Ectodermal cell (in vitro differentiated cells): ENCODE measurements around the gene HHATL.

ENCODE experiments used
- H3K27ac ChIP-seq: 2 replicates; pipeline ENCODE4 v1.7.0; 2013; ENCODE audit warnings: mild to moderate bottlenecking, low read depth, low read length; ENCODE audit not compliant: insufficient read depth, poor library complexity, severe bottlenecking
- H3K27me3 ChIP-seq: 2 replicates; pipeline ENCODE4 v1.7.0; 2013; ENCODE audit warnings: mild to moderate bottlenecking, low read length; ENCODE audit not compliant: insufficient read depth, control insufficient read depth, poor library complexity, severe bottlenecking
- H3K36me3 ChIP-seq: one replicate; pipeline ENCODE4 v1.7.0; 2013; ENCODE audit warnings: low read length; ENCODE audit not compliant: control insufficient read depth, insufficient read depth
- H3K4me1 ChIP-seq: one replicate; pipeline ENCODE4 v1.7.0; 2013; ENCODE audit warnings: low read length; ENCODE audit not compliant: control insufficient read depth, insufficient read depth
- H3K4me3 ChIP-seq: 2 replicates; pipeline ENCODE4 v1.7.0; 2013; ENCODE audit warnings: low read depth, low read length, control low read depth; ENCODE audit not compliant: insufficient read depth
- H3K9me3 ChIP-seq: 2 replicates; pipeline ENCODE4 v1.7.0; 2013; ENCODE audit warnings: mild to moderate bottlenecking, low read length, moderate library complexity; ENCODE audit not compliant: control insufficient read depth
- WGBS, 2 experiments: methylation state at CpG; one replicate each; pipeline ENCODE4 v1.1.7; 2013; ENCODE audit warnings: missing lambda C conversion rate in 2 of 2; 5-methylcytosine and 5-hydroxymethylcytosine counted together

HHATL gene

DNA sequence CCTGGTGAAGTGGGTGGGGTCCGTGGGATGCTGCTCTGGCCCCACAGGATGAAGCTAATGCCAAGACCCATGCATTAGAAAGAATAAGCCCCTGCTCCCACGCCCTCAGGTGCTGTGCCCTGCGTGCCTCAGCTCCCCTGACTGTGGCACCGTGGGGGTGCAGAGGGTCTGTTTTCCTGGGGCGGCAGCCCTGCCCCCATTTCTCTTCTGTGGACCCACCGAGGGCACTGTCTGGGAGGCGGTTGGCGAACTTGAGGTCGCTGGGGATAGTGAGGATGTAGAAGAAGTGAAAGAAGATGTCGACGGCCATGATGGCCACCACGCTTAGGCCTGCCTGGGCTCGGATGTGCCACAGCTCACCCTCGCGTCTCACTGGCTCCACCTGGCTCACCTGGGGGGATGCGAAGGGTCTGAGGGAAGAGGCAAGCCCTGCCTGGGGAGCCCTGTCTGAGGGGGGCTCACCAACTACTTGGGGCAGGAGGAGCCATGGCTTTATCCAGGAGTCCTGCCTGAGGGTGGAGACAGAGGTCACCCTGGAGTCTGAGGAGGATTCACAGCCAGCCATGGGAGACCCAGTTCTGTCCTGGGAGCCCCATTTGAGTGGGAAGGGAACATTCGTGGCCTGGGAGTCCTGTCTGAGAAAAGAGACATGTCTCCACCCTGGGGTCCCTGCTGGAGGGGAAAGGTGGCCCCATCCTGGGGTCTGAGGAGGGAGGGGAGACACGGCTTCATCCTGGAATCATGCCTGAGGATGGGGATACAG, 5.1 kb downstream of the HHATL start:
- H3K4me3 ChIP-seq: no peak overlapping the region
- WGBS, 2 experiments: 92% methylated on average over 18 of the region's 18 CpGs
- H3K36me3 ChIP-seq: no peaks in the 10 kb centered on the region
- H3K9me3 ChIP-seq: no peaks in the 10 kb centered on the region
- no peak overlapping the region for H3K27ac ChIP-seq
- H3K27me3 ChIP-seq: no peaks in the 10 kb centered on the region
- no peaks in the 10 kb centered on the region for H3K4me1 ChIP-seq

DNA sequence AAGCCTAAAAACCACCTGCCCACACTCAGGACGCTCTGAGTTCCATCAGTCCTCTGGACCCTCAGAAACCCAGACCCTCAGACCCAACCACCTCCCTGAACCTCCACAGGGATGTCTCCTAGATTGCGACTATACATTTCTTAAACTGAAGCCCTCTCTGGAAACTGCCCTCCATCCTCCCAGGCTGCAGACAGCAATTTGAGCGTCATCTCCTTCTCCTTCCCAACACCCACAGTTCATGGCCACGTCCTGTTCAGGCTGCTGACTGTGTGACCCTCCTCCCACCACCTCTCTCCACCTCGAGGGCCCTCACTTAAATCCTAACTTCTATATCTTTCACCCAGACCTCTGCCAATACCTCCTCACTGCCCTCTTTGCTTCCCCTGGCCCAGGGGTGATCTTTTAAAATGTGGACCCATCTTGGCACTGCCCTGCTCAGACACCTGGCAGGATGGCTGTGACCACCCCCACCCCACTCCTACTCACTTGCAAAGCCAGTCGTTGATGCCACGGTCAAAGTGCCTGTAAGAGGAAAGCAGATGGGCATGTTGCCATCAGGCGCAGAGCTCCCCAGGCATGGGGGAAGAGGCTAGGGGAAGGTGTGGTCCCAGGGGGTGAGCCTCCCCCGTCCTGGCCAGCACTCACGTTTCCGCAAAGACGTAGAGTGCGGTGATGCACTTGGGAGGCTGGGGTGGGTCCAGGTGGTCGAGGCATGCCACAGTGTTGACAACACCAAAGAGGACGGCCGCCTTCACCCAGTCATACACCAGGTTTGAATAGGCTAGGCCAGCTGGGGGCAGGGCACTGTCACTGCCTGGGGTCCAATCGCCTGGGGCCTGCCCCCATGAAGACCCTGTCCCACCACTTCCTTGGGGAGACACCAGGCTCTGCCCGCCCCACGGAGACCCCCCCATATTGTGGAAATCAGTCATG, 6.0 kb downstream of the HHATL start:
- no peaks in the 10 kb centered on the region for H3K9me3 ChIP-seq
- no peak overlapping the region for H3K27ac ChIP-seq
- H3K27me3 ChIP-seq: no peaks in the 10 kb centered on the region
- H3K4me3 ChIP-seq: no peak overlapping the region
- H3K36me3 ChIP-seq: no peaks in the 10 kb centered on the region
- WGBS, 2 experiments: 83 to 87% methylated on average over 19 of the region's 19 CpGs
- H3K4me1 ChIP-seq: no peaks in the 10 kb centered on the region

DNA sequence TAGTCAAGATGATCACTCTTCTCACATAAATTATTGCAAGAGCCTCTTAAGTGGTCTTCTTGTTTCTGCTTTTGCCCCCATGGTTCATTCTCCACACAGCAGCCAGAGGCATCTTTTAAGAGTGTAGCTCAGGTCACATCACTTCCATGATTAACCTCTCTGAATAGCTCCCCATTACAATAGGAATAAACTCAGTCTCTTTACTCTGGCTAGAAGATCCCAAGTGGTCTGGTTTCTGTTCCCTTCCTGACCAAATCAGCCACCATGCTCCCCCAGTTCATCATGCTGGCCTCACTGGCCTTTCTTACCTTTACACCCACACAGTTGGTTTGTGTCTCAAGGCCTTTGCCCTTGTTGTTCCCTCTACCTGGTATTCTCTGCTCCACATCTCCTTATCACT, 8.2 kb downstream of the HHATL start:
- peaks cover 7% of the 10 kb centered on the region for H3K4me1 ChIP-seq
- H3K27me3 ChIP-seq: no peaks in the 10 kb centered on the region
- no peak overlapping the region for H3K27ac ChIP-seq
- no peaks in the 10 kb centered on the region for H3K36me3 ChIP-seq
- H3K9me3 ChIP-seq: no peaks in the 10 kb centered on the region
- H3K4me3 ChIP-seq: no peak overlapping the region

DNA sequence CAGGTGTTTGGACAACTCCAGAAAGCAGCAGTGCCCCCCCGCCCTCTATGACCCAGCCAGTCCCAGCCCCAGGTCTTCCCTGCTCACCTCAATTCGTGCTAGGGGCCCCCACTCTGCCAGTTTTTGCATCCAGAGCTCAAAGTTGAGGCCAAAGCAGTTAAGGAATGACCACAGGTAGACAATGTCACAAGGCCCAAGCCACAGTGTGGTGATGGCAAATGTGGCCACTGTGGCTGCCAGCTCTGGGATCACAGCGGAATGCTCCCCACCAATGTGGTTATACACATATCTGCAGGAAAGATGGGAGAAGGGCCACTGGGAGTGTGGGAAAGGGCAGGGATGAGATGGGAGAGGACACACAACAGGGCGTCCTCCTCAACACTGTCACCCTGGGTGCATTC, 9.1 kb downstream of the HHATL start:
- H3K36me3 ChIP-seq: no peaks in the 10 kb centered on the region
- WGBS, 2 experiments: 88 to 91% methylated on average over 4 of the region's 4 CpGs
- H3K9me3 ChIP-seq: no peaks in the 10 kb centered on the region
- no peak overlapping the region for H3K27ac ChIP-seq
- H3K27me3 ChIP-seq: no peaks in the 10 kb centered on the region
- peaks cover 8% of the 10 kb centered on the region for H3K4me1 ChIP-seq
- no peak overlapping the region for H3K4me3 ChIP-seq

DNA sequence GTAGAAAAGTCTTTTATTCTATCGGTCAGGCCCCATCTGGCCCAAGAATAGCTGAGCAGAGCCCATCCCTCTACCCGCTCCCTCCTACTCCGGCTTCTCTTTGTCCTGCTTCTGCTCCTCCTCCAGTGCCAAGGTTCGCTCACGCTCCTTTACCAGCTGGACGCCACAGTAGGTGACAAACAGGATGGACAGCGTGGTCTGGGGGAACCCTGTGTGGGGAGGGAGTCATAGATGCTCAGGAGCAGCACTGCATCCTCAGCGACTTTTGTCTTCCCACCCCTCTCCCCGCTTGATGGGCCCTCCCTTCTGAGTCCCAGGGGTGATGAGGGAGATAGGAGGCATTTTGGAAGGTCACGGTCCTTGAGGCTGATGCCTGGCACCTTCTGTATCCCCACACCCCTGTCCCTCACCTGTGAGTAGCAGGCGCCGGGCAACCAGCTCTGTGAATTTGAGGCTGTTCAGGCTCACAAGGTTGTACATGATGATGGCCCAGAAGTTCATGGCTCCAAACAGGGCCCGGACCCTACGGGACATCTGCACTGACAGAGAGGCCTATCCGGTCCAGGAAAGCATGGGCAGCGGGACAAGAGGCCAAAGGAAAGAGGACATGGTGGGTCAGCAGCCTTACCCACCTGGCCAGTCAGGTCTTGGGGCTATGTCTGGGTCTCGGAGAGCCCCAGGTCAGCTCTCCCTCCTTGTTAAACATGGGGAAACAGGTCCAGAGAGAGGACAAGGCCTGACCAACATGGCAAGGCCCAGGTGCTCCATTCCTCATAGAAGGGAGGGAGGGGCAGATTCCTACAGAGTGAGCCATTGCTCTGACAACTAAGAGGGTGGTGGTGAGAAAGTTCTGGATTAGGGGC, 9.7 kb downstream of the HHATL start:
- Histone ChIP-seq H3K4me3 (no peak overlapping the region), H3K36me3 (no peaks in the 10 kb centered on the region), H3K27me3 (no peaks in the 10 kb centered on the region), H3K4me1 (peaks cover 8% of the 10 kb centered on the region), H3K9me3 (no peaks in the 10 kb centered on the region), H3K27ac (no peak overlapping the region)
- 93 to 94% methylated on average over 17 of the region's 17 CpGs for WGBS, 2 experiments

DNA sequence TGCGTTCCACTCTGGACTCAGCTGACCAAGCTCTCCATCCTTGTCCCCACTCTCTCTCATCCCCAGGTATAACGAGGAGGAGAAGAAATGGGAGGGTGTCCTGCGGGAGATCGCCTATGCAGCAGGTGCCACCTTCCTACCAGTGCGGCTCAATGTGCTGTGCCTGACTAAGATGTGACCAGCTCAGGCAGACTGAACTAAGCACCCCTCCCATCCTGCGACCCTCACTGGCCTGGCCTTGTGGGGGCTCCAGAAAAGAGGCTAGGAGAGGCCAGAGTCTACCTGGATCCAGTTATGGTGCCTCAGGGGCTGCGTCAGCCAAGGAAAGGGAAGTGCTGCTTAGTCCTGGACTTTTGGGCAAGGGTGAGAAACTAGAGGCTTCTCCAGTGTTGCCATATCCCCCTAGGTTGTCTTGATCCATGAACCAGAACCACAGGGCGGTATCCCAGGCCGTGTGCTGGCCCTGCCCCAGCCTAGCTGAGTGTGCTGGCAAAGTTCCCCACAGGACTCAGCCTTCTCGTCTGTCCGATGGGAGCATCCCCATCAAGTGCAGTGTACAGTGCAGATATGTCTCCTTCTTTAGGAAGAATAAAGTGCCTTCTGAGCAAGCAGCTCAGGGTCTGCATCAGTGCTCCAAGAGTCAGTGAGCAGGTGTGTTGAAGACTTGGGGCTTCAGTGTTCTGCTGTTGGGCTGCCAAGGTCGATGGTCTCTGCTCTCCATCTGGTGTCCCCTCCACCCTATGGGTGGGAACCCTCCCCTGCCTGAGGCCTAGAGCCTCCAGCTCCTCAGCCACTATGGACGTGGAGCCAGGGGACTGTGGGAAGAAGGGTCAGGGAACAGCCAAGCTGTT, 10.6 kb downstream of the HHATL start:
- Histone ChIP-seq H3K27me3 (no peaks in the 10 kb centered on the region), H3K9me3 (no peaks in the 10 kb centered on the region), H3K36me3 (no peaks in the 10 kb centered on the region), H3K4me3 (no peak overlapping the region), H3K27ac (no peak overlapping the region), H3K4me1 (peaks cover 8% of the 10 kb centered on the region)
- WGBS, 2 experiments: 93% methylated on average over 13 of the region's 13 CpGs

DNA sequence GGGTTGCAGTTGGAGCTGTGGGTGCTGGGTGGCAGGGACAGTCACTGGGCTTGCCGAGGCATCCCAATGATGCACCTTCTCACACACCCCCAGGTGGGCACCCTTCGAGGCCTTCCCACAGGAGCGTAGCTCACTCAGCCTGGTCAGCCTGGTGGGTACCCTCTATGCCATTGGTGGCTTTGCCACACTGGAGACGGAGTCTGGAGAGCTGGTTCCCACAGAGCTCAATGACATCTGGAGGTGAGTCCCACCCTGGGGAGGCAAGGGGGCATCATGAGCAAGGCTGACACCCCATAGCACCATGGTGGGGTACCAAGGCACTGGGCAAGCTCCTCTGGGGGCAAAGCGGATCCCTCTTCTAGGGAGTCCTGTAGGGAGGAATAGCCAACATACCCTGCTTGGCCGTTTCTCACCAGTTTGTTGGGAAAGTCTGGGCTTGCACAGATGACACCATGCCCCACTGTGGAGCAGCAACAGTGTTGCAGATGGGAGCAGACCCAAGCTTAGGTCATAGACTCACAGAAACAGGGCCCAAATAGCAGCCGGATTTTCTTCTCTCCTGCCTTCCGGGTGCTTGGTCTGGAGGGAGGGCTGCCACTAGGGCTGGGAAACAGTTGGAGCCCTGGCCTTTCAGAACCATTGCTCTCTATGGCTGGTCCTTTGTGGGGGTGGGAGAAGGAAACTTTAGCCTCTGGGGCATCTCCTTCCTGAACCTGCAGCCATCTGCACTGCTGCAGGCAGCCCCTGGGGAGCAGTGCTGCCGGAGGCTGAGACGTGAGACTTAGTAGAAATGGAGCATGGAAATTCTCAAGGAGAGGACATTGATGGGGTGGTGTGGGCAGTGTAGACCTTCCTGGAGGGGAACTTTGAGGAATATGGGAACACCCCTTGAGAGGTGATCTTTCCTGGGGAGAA, 11.6 kb downstream of the HHATL start:
- Histone ChIP-seq H3K4me3 (no peak overlapping the region), H3K36me3 (no peaks in the 10 kb centered on the region), H3K9me3 (no peaks in the 10 kb centered on the region), H3K27ac (no peak overlapping the region), H3K27me3 (no peaks in the 10 kb centered on the region), H3K4me1 (peaks cover 8% of the 10 kb centered on the region)
- WGBS, 2 experiments: 92 to 93% methylated on average over 10 of the region's 10 CpGs

DNA sequence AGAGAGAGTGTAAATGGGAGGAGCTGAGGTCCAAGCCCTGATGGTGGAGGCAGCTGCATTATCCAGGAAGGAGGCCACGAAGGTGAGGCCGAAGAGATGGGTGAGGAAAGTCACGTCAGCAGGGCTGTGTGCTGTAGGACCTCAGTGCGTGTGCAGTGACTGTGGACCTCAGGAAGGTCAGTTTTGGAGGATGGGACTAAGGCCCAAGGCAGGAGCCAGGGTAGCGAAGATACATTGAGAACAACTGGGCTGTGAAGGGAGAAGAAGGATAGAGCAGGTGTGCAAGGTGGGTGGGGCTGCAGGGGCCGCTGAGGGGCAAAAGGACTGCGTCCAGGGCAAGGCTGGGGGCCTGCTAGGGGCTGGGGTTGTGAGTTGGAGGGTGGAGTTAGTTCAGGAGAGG, 12.4 kb downstream of the HHATL start:
- Histone ChIP-seq H3K27ac (no peak overlapping the region), H3K4me3 (no peak overlapping the region), H3K36me3 (no peaks in the 10 kb centered on the region), H3K4me1 (peaks cover 8% of the 10 kb centered on the region), H3K9me3 (no peaks in the 10 kb centered on the region), H3K27me3 (no peaks in the 10 kb centered on the region)
- 93 to 95% methylated on average over 7 of the region's 7 CpGs for WGBS, 2 experiments
